ENCODE data around the gene SLC9A3.

GRCh38 chr5:496028-496427, 28.2 kb downstream of the SLC9A3 start:
- TF ChIP-seq CTCF (conservative IDR thresholded peaks at IDR 0.05; ENCODE audit: low read depth, low read length) = no peak
- TF ChIP-seq EZH2 (IDR thresholded peaks at IDR 0.05; ENCODE audit: borderline replicate concordance, low read depth, low read length, poor library complexity, severe bottlenecking) = no peak

Data from A673 (cell line).